T-cell (primary cell): Measurements from ENCODE around the gene PCDHB13. TPM values are rescaled to one million over a fixed set of nuclear protein-coding genes. Genes with fewer than 3 reads are reported as not detected.
"Not testable (repeated sequence)": the region's sequence is repeated elsewhere in the genome, so short reads cannot be mapped to it uniquely, and the experiment has no call there.

Source experiments
- ATAC-seq, 4 experiments: fragments of 200-7000 bp in 3 of 4; fragments of 150-1000 bp in 1 of 4; cut with Tn5 transposase; replicated peaks in 1 of 4; 1 replicate in 3 of 4; 2 replicates in 1 of 4; pipeline ENCODE4 v1.10.0; 2021; ENCODE audit warnings: moderate library complexity in 3 of 4, mild to moderate bottlenecking in 2 of 4, moderate number of reproducible peaks in 1 of 4
- CTCF ChIA-PET, 2 donors: fragments of 300-600 bp; sonication (Branson Sonifier 250); formaldehyde crosslinking; loops; one replicate each; lab custom pipeline; 2022; ENCODE audit warnings: antibody characterized with exemption in 2 of 2; lab: Charles Lee
- POLR2A ChIA-PET, 2 donors: fragments of 300-600 bp; sonication (Branson Sonifier 250); formaldehyde crosslinking; loops; one replicate each; lab custom pipeline; 2022; ENCODE audit warnings: antibody characterized with exemption in 2 of 2; lab: Charles Lee
- DNase-seq, 35 experiments: peaks; one replicate each; pipeline versions ENCODE4 v3.0.0 to v3.0.0-alpha.2; 2013 to 2023
- H3K27ac ChIP-seq: one replicate; pipeline ENCODE4 v1.5.1; 2013; ENCODE audit warnings: low read length
- H3K27me3 ChIP-seq, 2 experiments: replicated peaks in 1 of 2; 1 replicate in 1 of 2; 2 replicates in 1 of 2; pipeline versions ENCODE4 v1.6.1 to v1.7.0; 2013; ENCODE audit warnings: low read length in 1 of 2, mixed read lengths in 1 of 2; ENCODE audit not compliant: control insufficient read depth in 2 of 2, insufficient read depth in 2 of 2; ENCODE audit errors: extremely low read depth in 1 of 2
- H3K36me3 ChIP-seq, 2 donors: 1 replicate in 1 of 2; 2 replicates in 1 of 2; pipeline versions ENCODE4 v1.6.1 to v1.7.0; 2013; ENCODE audit warnings: low read length in 1 of 2; ENCODE audit not compliant: control insufficient read depth in 2 of 2, insufficient read depth in 1 of 2; ENCODE audit errors: extremely low read depth in 1 of 2
- H3K4me1 ChIP-seq, 2 experiments: 1 replicate in 1 of 2; 2 replicates in 1 of 2; pipeline versions ENCODE4 v1.6.1 to v1.7.0; 2013; ENCODE audit warnings: low read length in 2 of 2, mixed read lengths in 1 of 2; ENCODE audit not compliant: insufficient read depth in 2 of 2, control insufficient read depth in 1 of 2; ENCODE audit errors: extremely low read depth in 1 of 2
- H3K4me3 ChIP-seq, 2 donors: 1 replicate in 1 of 2; 2 replicates in 1 of 2; pipeline versions ENCODE4 v1.5.1 to v1.7.0; 2013; ENCODE audit warnings: mild to moderate bottlenecking in 2 of 2, low read length in 1 of 2, moderate library complexity in 1 of 2; ENCODE audit not compliant: control insufficient read depth in 1 of 2; ENCODE audit errors: extremely low read depth in 1 of 2
- H3K9me3 ChIP-seq: 2 replicates; pipeline ENCODE4 v1.7.0; 2013
- H3K27ac Mint-ChIP-seq, 2 donors: one replicate each; pipeline ENCODE4 v1.8.0; 2020 to 2021; ENCODE audit warnings: mild to moderate bottlenecking in 2 of 2, mixed read lengths in 2 of 2
- H3K27me3 Mint-ChIP-seq, 2 donors: one replicate each; pipeline ENCODE4 v1.8.0; 2021 to 2022; ENCODE audit warnings: mixed read lengths in 2 of 2
- H3K36me3 Mint-ChIP-seq: one replicate; pipeline ENCODE4 v1.8.0; 2021; ENCODE audit warnings: mixed read lengths
- H3K4me1 Mint-ChIP-seq, 3 donors: one replicate each; pipeline ENCODE4 v1.8.0; 2020 to 2022; ENCODE audit warnings: mixed read lengths in 3 of 3, mild to moderate bottlenecking in 1 of 3
- H3K4me3 Mint-ChIP-seq, 3 donors: one replicate each; pipeline ENCODE4 v1.8.0; 2020 to 2022; ENCODE audit warnings: mild to moderate bottlenecking in 3 of 3, mixed read lengths in 3 of 3, moderate library complexity in 3 of 3
- H3K9me3 Mint-ChIP-seq, 3 donors: one replicate each; pipeline ENCODE4 v1.8.0; 2020 to 2022; ENCODE audit warnings: mixed read lengths in 3 of 3
- WGBS: methylation state at CpG from one replicate; pipeline ENCODE4 v1.1.5; 2013; ENCODE audit warnings: missing lambda C conversion rate; ENCODE audit not compliant: insufficient coverage; 5-methylcytosine and 5-hydroxymethylcytosine counted together
- total RNA-seq, 35 experiments: library from RNA in 6 of 35; stranded (reverse) in 6 of 35; fragments of 120-200 nt in 1 of 35; gene quantifications; one replicate each; pipeline versions ENCODE4 v1.2.1 to v1.2.4 and lab custom pipeline; 2013 to 2026

PCDHB13 gene
- total RNA-seq, 5 donors from 2014 or later (not counting 1 experiment from before 2014, with no cell fraction given): 0.06 TPM; not detected in 4

DNA sequence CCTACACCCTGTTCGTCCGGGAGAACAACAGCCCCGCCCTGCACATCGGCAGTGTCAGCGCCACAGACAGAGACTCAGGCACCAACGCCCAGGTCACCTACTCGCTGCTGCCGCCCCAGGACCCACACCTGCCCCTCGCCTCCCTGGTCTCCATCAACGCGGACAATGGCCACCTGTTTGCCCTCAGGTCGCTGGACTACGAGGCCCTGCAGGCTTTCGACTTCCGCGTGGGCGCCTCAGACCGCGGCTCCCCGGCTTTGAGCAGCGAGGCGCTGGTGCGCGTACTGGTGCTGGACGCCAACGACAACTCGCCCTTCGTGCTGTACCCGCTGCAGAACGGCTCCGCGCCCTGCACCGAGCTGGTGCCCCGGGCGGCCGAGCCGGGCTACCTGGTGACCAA is 25.0 kb upstream of the PCDHB13 start:
- H3K27ac ChIP-seq, H3K4me3 ChIP-seq, DNase-seq, H3K27ac Mint-ChIP-seq, H3K9me3 ChIP-seq, H3K36me3 ChIP-seq, H3K36me3 Mint-ChIP-seq, CTCF ChIA-PET, POLR2A ChIA-PET, ATAC-seq, H3K4me1 ChIP-seq, H3K4me3 Mint-ChIP-seq: not testable (repeated sequence)
- Mint-ChIP-seq H3K9me3 (peaks cover 18 to 22% (median 21%) of the 10 kb centered on the region in 3 donors), H3K4me1 (peaks cover 4 to 14% (median 8%) of the 10 kb centered on the region in 3 donors), H3K27me3 (peaks cover 57 to 71% of the 10 kb centered on the region in 2 donors)
- peaks cover 5 to 24% of the 10 kb centered on the region in 2 experiments for H3K27me3 ChIP-seq
- WGBS: 41% methylated on average over 3 of the region's 37 CpGs

DNA sequence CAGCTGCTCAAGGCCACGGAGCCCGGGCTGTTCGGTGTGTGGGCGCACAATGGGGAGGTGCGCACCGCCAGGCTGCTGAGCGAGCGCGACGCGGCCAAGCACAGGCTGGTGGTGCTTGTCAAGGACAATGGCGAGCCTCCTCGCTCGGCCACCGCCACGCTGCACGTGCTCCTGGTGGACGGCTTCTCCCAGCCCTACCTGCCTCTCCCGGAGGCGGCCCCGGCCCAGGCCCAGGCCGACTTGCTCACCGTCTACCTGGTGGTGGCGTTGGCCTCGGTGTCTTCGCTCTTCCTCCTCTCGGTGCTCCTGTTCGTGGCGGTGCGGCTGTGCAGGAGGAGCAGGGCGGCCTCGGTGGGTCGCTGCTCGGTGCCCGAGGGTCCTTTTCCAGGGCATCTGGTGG is 24.6 kb upstream of the PCDHB13 start:
- H3K36me3 Mint-ChIP-seq, ATAC-seq, H3K27ac Mint-ChIP-seq, H3K36me3 ChIP-seq, H3K4me3 ChIP-seq, DNase-seq, H3K4me3 Mint-ChIP-seq, CTCF ChIA-PET, H3K9me3 ChIP-seq, H3K27ac ChIP-seq, POLR2A ChIA-PET, H3K4me1 ChIP-seq: not testable (repeated sequence)
- peaks cover 57 to 70% of the 10 kb centered on the region in 2 donors for H3K27me3 Mint-ChIP-seq
- H3K27me3 ChIP-seq: peaks cover 5 to 24% of the 10 kb centered on the region in 2 experiments
- 67% methylated on average over 6 of the region's 35 CpGs for WGBS
- H3K9me3 Mint-ChIP-seq: peaks cover 18 to 22% (median 21%) of the 10 kb centered on the region in 3 donors
- H3K4me1 Mint-ChIP-seq: peaks cover 4 to 14% (median 8%) of the 10 kb centered on the region in 3 donors

DNA sequence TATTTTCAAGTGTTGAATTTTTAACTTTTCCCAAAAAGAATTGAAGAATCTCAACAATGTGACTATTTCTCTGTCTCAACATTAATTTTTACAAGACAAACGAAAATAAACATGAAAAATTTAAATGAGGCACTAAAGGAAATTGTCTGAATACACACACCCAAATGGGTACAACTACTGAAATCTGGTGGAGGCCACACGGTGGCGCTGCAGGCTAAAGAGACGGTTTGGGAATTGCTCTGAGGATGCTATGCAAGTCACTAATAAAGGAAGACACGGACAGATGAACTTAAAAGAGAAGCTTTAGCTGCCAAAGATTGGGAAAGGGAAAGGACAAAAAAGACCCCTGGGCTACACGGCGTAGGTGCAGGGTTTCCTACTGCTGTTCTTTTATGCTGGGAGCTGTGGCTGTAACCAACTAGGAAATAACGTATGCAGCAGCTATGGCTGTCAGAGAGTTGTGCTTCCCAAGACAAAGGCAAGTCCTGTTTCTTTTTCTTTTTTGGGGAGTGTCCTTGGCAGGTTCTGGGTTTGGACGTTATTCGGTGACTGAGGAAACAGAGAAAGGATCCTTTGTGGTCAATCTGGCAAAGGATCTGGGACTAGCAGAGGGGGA is 21.5 kb upstream of the PCDHB13 start, which contains the start of gene PCDHB10:
Gene PCDHB10, plus strand, starts transcription at position 244 of the 616 bp plus-strand sequence. Its CDS starts 200 bp downstream, at position 444.
- WGBS: 11% methylated on average over 6 of the region's 10 CpGs
- Histone ChIP-seq H3K9me3 (peaks cover 2% of the 10 kb centered on the region), H3K4me1 (no peaks in the 10 kb centered on the region), H3K27me3 (peaks cover 2 to 21% of the 10 kb centered on the region in 2 experiments), H3K36me3 (no peaks in the 10 kb centered on the region), H3K4me3 (no peak within 1 kb of the TSS), H3K27ac (no peak within 1 kb of the TSS)
- Mint-ChIP-seq H3K27me3 (peaks cover 38 to 57% of the 10 kb centered on the region in 2 donors), H3K4me1 (peaks cover under 1 to 4% (median 3%) of the 10 kb centered on the region in 3 donors), H3K9me3 (peaks cover 21 to 35% (median 26%) of the 10 kb centered on the region in 3 donors), H3K27ac (peak within 1 kb of the TSS in 1 of 2 donors; percentile 10), H3K4me3 (no peak within 1 kb of the TSS), H3K36me3 (no peaks in the 10 kb centered on the region)
- CTCF ChIA-PET: no interaction called here
- ATAC-seq: no peak
- peak in 4 of 35 experiments; percentile 8 to 24 (median 10) for DNase-seq
- POLR2A ChIA-PET: no interaction called here

DNA sequence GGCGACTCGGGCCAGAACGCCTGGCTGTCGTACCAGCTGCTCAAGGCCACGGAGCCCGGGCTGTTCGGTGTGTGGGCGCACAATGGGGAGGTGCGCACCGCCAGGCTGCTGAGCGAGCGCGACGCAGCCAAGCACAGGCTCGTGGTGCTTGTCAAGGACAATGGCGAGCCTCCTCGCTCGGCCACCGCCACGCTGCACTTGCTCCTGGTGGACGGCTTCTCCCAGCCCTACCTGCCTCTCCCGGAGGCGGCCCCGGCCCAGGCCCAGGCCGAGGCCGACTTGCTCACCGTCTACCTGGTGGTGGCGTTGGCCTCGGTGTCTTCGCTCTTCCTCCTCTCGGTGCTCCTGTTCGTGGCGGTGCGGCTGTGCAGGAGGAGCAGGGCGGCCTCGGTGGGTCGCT is 19.4 kb upstream of the PCDHB13 start:
- H3K27ac Mint-ChIP-seq, DNase-seq, POLR2A ChIA-PET, H3K4me3 ChIP-seq, CTCF ChIA-PET, H3K36me3 ChIP-seq, H3K4me3 Mint-ChIP-seq, H3K27ac ChIP-seq, H3K36me3 Mint-ChIP-seq, H3K4me1 ChIP-seq, ATAC-seq, H3K4me1 Mint-ChIP-seq, H3K9me3 ChIP-seq: not testable (repeated sequence)
- H3K27me3 ChIP-seq: peaks cover 2 to 14% of the 10 kb centered on the region in 2 experiments
- H3K27me3 Mint-ChIP-seq: peaks cover 43 to 56% of the 10 kb centered on the region in 2 donors
- WGBS: no CpG with 5 or more reads among the region's 37 CpGs
- H3K9me3 Mint-ChIP-seq: peaks cover 17 to 49% (median 28%) of the 10 kb centered on the region in 3 donors

DNA sequence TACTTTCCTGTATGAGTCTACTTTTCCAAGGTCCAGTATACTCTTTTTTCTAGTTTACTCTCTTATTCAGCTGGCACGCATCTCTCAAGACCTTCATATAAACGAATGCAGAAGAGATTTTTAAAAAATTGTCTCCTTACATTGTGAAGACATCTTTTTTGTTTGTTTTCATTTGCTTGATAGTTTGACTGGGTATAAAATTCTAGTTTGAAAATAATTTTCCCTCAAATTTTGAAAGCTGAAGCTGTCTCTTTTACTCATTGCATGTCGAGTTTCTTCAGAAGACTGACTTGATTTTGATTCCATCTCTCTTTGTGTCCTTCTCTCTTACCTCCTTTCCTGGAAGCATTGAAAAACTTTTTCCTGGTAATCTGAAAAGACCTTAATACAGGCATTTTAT is 17.4 kb upstream of the PCDHB13 start:
- Histone ChIP-seq H3K27ac (no peak overlapping the region), H3K27me3 (peaks cover 0 to 10% of the 10 kb centered on the region in 2 experiments), H3K4me3 (no peak overlapping the region), H3K9me3 (peaks cover 5% of the 10 kb centered on the region), H3K4me1 (peaks cover 0 to 2% of the 10 kb centered on the region in 2 experiments), H3K36me3 (no peaks in the 10 kb centered on the region)
- H3K4me3 Mint-ChIP-seq: no peak overlapping the region
- CTCF ChIA-PET: interaction anchor here (0.7 to 1.2 kb wide), 2 partner anchors 10 to 367 kb away, joined by 3 to 5 read pairs; partner anchors contain the start of gene PCDHB9 (in 1 of the 2)
- no peak for ATAC-seq
- peaks cover 0 to 3% (median 0%) of the 10 kb centered on the region in 3 donors for H3K4me1 Mint-ChIP-seq
- no CpG with 5 or more reads among the region's 3 CpGs for WGBS
- H3K36me3 Mint-ChIP-seq: no peaks in the 10 kb centered on the region
- peaks cover 17 to 57% (median 35%) of the 10 kb centered on the region in 3 donors for H3K9me3 Mint-ChIP-seq
- H3K27ac Mint-ChIP-seq: no peak overlapping the region
- H3K27me3 Mint-ChIP-seq: peaks cover 46 to 60% of the 10 kb centered on the region in 2 donors
- POLR2A ChIA-PET: interaction anchor here in 1 of 2 donors (0.6 kb wide), 1 partner anchor 435 kb away, joined by 3 read pairs; no protein-coding TSS in a partner anchor
- no peak for DNase-seq

DNA sequence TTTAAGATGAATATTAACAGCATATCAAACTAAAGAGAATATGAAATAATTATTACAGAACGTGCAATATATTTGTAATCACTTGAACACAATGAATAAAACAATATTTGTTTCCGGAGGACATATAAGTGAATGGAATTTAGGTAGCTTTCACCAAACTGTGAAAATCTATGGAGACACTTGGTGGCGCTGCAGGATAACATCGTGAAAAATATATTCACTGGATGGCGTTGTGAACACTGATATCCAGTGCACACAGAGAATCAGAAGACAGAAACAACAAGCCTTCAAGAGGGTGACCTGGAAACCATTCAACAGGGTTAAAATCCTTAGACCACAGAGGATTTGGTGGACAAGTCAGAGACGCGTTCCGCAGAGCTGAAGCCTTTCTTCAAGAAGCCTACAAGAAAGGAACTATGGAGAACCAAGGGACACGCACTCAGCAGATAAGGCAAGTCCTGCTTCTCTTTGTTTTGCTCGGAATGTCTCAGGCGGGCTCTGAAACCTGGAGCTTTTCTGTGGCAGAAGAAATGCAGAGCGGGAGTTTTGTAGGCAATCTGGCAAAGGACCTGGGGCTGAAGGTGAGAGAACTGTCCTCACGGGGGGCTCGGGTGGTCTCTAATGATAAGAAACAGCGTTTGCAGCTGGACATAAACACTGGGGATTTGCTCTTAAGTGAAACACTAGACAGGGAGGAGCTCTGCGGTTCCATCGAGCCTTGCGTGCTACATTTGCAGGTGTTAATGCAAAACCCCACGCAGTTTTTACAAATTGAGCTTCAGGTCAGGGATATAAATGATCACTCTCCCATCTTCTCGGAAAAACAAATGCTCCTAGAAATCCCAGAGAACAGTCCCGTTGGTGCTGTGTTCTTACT is 14.1 kb upstream of the PCDHB13 start, which contains the start of gene PCDHB11:
Gene PCDHB11, plus strand, starts transcription at position 269 of the 877 bp plus-strand sequence. Its CDS starts 148 bp downstream, at position 417.
- WGBS: 49% methylated on average over 14 of the region's 21 CpGs
- DNase-seq: peak in 1 of 35 experiments; percentile 17
- ChIA-PET CTCF (no interaction called here), POLR2A (no interaction called here)
- no peaks in the 10 kb centered on the region for H3K36me3 Mint-ChIP-seq
- peaks cover 5% of the 10 kb centered on the region for H3K9me3 ChIP-seq
- H3K4me3 Mint-ChIP-seq: no peak within 1 kb of the TSS
- peaks cover 47 to 51% of the 10 kb centered on the region in 2 donors for H3K27me3 Mint-ChIP-seq
- peaks cover 0 to 13% of the 10 kb centered on the region in 2 experiments for H3K27me3 ChIP-seq
- H3K27ac Mint-ChIP-seq: no peak within 1 kb of the TSS
- H3K4me1 ChIP-seq: peaks cover 0 to 2% of the 10 kb centered on the region in 2 experiments
- no peaks in the 10 kb centered on the region for H3K36me3 ChIP-seq
- H3K4me3 ChIP-seq: no peak within 1 kb of the TSS
- ATAC-seq: no peak
- no peak within 1 kb of the TSS for H3K27ac ChIP-seq
- peaks cover 7 to 45% (median 28%) of the 10 kb centered on the region in 3 donors for H3K9me3 Mint-ChIP-seq
- no peaks in the 10 kb centered on the region for H3K4me1 Mint-ChIP-seq
